GM19455 (cell line): ENCODE results near the gene PCDH12.

Experiments used
- ATAC-seq: cut with Tn5 transposase; IDR thresholded peaks from one replicate; pipeline ENCODE4 v1.9.1; 2021; ENCODE audit not compliant: unreplicated experiment

The PCDH12 gene

DNA sequence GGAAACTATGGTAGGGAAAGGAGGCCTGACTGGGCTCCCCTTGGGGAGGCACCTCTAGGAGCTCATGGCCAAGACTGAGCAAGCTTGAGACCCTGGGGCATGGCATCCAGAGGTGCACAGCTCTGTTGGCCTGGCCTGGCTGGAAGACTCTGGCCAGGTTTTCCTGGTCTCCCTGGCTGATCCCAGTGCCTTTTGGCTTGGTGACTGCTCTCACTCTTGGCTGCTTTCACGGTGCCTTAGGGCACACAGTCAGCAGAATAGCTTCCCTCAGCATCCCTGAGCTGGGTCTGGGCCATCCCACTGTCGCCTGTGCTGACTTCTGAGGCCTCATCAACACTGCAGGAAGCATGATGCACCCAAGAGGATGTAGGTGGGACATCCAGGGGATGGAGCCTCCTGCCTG is 47.7 kb downstream of the PCDH12 start:
- no peak for ATAC-seq

DNA sequence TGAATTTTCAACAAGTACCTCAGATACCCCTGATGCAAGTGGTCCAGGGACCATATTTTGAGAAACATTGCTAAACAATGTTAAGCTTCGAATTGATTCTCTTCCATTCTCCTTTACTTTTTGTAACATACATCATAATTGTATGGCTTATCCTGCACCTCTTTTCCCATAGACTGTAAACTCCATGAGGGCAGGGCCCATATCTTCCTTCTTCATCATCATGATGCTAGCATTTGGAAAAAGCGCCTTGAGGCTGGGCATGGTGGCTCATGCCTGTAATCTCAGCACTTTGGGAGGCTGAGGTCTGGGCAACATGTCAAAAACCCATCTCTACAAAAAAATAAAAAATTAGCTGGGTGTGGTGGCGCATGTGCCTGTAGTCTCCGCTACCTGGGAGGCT is 48.8 kb downstream of the PCDH12 start:
- no peak for ATAC-seq

DNA sequence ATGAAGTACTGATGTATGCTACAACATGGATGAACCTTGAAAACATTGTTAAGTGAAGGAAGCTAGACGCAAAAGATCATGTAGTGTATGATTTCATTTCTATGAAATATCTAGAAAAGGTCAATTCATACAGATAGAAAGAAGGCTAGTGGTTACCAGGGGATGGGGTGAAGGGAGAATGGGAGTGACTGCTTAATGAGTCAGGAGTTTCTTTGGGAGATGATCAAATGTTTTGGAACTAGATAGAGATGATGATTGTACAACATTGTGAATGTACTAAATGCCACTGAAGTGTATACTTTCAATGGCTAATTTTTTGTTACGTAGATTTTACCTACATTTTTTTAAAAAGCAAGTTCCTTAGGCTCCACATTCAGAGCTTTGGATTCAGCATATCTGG is 49.2 kb downstream of the PCDH12 start:
- no peak for ATAC-seq

DNA sequence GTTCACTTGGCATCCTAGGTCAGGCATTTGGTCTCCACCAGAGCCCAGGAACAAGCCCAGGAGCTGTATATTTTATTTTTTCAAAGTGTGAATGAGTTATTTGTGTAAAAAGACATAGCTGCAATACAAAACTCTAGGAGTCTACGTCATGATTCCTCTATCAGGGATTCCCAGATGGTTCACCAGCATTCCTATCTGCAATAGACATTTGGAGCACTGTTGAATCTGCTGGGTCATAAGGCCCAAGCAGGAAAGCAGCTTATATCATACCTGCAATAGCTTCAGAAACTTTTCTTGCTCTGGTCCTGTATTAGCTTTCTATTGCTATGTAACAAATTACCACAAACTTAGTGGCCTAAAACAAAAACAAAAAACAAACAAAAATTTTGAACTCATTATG is 51.0 kb downstream of the PCDH12 start:
- no peak for ATAC-seq

DNA sequence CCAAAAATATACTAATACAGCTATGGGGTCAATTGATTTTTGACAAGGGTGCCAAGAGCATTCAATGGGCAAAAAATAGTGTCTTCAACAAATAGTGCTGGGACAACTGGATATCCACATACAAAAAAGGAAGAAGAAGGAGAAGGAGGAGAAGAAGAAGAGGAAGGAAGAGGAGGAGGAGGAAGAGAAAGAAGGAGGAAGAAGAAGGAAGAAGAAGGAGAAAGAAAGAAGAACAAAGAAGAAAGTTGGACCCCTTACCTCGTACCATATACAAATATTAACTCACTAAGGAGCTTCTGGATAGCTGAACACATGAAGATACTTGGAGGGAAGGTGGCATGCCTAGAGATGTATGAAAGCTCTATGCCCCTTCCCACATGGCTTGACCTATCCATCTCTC is 51.5 kb downstream of the PCDH12 start:
- no peak for ATAC-seq

DNA sequence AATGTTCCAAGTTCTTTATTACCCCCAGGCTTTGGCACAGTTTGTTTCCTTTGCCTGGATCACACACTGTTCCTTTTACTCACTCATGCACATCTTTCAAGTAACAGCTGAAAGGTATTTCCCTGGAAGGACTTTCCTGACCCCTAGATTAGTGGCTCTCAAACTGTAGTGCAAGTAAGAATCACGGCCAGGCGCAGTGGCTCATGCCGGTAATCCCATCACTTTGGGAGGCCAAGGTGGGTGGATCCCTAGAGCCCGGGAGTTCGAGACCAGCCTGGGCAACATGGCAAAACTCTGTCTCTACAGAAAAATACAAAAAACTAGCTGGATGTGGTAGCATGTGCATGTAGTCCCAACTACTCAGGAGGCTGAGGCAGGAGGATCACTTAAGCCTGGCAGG is 53.5 kb downstream of the PCDH12 start:
- no peak for ATAC-seq

DNA sequence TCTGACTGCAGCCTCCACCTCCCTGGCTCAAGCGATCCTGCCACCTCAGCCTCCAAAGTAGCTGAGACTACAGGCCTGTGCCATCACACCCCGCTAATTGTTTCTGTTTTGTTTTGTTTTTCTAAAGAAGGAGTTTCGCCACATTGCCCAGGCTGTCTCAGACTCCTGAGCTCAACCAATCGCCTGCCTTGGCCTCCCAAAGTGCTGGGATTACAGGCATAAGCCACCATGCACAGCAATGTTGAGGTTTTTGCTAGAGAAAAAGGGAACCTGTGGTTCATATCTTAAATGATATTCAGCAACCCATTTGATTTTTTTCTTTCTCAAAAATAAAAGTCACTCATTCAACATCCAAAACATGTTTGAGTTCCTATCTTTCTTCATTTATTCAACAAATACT is 54.7 kb downstream of the PCDH12 start:
- no peak for ATAC-seq

DNA sequence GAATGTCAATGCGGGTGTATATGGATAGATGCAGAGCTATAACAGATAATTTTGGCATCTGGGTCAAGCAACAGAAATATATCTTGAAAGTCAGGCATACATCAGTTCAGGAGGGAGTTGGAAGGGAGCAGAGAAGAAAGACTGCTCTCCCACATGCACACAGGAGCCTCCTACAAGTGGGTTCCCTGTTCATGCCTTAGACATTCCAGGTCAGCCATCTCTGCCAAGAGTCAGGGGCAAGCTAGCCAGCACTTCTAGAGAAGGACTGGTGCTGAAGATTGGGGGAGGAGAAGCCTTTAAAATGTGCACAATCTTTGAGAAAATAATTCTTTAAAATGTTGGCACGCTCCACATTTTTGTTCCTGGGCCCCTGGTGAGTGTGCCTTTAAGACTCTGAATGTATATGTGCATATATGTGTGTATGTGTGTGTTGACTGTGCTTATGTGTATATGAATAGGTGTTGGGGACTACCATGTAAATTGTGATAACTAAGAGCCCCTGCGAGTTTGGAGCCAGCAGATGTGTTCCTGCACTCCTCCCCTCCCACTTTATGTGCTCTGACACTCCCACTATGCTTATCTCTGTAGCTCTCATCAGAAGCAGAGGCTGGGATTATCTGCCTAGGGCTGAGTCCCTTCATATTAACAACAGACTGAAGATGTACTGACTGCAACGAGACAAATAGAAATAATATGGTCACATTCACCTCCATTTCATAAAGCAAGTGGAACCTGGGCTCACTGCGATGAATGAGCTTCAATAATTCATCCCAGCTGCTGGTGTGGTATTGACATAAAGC is 55.8 kb downstream of the PCDH12 start:
- ATAC-seq, result no peak

DNA sequence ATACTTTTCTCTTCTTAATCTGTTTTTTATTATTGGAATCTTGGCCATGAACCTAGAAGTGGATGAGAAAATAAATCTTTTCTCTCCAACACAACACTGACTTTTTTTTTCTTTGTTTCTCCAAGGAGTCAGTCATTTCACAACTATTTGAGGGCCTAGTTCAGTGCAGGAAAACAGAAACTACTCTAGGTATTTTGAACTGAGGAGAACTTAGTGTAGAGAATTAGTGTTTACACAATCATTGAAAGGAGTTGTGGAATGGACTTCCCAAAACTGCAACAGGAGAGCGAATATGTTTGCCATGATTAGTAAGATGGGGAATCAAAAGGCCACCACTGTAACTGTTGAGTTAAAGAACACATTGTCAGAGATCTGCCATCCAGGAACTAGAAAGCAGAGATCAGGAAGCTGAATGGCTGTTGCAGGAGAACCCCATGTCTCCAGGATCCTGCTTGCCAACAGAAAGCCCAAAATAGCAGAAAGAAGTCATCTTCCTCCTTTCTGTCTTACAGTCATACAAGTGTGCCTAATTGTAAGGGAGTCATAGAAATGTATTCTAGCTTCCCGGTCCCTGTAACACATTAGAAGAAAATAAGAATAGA is 59.5 kb downstream of the PCDH12 start:
- no peak for ATAC-seq

DNA sequence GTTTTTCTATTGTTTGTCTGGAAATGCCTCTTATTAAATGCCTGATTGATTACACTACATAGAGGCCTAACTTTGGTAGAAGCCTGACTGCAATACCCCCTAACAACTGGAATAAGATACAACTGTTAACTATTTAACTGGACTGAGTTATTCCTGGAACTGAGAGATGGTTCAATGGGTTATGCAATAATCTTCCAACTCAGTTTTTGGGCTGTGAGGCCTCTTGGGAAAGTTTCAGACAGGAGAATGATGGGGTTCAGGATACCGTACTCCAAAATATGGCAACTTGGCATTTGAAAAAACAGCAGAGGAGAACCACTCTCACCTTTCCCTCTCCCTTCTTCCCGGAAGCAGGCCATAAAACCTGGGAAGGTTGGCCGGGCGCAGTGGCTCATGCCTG is 60.6 kb downstream of the PCDH12 start:
- ATAC-seq, result no peak
